ENCODE data around the gene UBB. TPM values are rescaled to one million over a fixed set of nuclear protein-coding genes. Genes with fewer than 3 reads are reported as not detected.

Gene UBB
- total RNA-seq, 1 donor = 1,199 TPM

DNA sequence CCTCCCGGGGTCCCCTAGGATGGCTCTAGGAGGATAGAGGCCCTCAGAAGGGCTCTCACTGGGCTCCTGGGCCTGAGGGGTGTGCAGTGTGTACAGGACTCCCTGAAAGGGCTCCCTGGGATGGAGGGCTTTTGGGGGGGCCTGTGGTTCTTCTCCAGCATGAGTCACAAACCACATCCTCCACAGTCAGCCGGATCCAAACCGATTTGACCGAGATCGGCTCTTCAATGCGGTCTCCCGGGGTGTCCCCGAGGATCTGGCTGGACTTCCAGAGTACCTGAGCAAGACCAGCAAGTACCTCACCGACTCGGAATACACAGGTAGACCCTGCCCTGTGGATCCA lies 39.0 kb downstream of the UBB start:
- peaks cover 43% of the 10 kb centered on the region for H3K4me1 ChIP-seq (ENCODE audit: insufficient read depth, low read length)

DNA sequence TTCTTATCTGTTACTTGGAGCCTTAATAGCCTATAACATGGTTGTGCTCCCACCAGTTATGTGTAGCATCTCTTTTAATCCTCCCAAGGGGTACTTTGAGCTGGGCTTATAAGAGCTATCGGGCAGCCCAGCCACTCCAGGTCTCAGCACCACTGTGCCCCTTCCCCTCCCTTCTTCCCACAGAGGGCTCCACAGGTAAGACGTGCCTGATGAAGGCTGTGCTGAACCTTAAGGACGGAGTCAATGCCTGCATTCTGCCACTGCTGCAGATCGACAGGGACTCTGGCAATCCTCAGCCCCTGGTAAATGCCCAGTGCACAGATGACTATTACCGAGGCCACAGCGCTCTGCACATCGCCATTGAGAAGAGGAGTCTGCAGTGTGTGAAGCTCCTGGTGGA lies 41.5 kb downstream of the UBB start:
- TF ChIP-seq, protein P1, sequence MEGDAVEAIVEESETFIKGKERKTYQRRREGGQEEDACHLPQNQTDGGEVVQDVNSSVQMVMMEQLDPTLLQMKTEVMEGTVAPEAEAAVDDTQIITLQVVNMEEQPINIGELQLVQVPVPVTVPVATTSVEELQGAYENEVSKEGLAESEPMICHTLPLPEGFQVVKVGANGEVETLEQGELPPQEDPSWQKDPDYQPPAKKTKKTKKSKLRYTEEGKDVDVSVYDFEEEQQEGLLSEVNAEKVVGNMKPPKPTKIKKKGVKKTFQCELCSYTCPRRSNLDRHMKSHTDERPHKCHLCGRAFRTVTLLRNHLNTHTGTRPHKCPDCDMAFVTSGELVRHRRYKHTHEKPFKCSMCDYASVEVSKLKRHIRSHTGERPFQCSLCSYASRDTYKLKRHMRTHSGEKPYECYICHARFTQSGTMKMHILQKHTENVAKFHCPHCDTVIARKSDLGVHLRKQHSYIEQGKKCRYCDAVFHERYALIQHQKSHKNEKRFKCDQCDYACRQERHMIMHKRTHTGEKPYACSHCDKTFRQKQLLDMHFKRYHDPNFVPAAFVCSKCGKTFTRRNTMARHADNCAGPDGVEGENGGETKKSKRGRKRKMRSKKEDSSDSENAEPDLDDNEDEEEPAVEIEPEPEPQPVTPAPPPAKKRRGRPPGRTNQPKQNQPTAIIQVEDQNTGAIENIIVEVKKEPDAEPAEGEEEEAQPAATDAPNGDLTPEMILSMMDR (IDR thresholded peaks at IDR 0.05; ENCODE audit: extremely low read depth, low read depth, low read length) = no peak
- H3K4me1 ChIP-seq (ENCODE audit: insufficient read depth, low read length) = peaks cover 36% of the 10 kb centered on the region

More for the DNA sequence above, 39.0 kb downstream of the UBB start:
- Histone ChIP-seq H3K9me3 (ENCODE audit: low read depth, low read length) (no peaks in the 10 kb centered on the region), H3K4me3 (ENCODE audit: insufficient read depth, low read length) (peak overlapping the region; percentile 58), H3K36me3 (ENCODE audit: insufficient read depth, low read length) (peaks cover 37% of the 10 kb centered on the region), H4K20me1 (ENCODE audit: insufficient read depth, low read length) (peaks cover 3% of the 10 kb centered on the region), H2AFZ (ENCODE audit: low read length) (no peak overlapping the region), H3K79me2 (ENCODE audit: insufficient read depth, low read length) (peaks cover 46% of the 10 kb centered on the region), H3K27me3 (ENCODE audit: insufficient read depth, low read length) (no peaks in the 10 kb centered on the region), H3K27ac (ENCODE audit: low read depth, low read length) (peak overlapping the region; percentile 94), H3K4me2 (ENCODE audit: insufficient read depth, low read length) (peak overlapping the region; percentile 76)
- TF ChIP-seq, protein P1 (IDR thresholded peaks at IDR 0.05; ENCODE audit: extremely low read depth, low read depth, low read length) = no peak
- peak; percentile 90 for DNase-seq (ENCODE audit: insufficient read length, low spot score, missing footprints)

DNA sequence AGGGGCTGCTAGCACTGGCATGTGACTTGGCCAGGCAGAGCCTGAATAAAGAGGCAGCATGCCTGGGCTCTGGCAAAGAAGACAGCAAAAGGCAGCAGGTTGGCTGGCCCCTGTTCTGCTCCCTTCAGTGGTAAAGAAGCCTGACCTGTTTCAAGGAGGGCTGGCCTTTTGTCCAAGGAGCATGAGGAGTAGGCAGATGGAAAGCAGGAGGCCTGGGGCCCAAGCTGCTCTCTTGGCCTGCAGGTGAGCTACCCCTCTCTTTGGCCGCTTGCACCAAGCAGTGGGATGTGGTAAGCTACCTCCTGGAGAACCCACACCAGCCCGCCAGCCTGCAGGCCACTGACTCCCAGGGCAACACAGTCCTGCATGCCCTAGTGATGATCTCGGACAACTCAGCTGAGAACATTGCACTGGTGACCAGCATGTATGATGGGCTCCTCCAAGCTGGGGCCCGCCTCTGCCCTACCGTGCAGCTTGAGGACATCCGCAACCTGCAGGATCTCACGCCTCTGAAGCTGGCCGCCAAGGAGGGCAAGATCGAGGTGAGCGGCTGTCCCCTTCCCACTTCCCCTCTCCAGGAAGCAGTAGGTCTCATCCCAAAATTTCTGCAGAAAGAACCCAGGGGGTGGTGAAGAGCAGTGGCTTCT lies 42.5 kb downstream of the UBB start:
- peaks cover 3% of the 10 kb centered on the region for H4K20me1 ChIP-seq (ENCODE audit: insufficient read depth, low read length)
- H3K27me3 ChIP-seq (ENCODE audit: insufficient read depth, low read length) = no peaks in the 10 kb centered on the region
- DNase-seq (ENCODE audit: insufficient read length, low spot score, missing footprints) = no peak
- H3K9me3 ChIP-seq (ENCODE audit: low read depth, low read length) = no peaks in the 10 kb centered on the region
- TF ChIP-seq, protein P1 (IDR thresholded peaks at IDR 0.05; ENCODE audit: extremely low read depth, low read depth, low read length) = no peak
- no peak overlapping the region for H3K4me3 ChIP-seq (ENCODE audit: insufficient read depth, low read length)
- no peak overlapping the region for H3K27ac ChIP-seq (ENCODE audit: low read depth, low read length)
- H3K4me1 ChIP-seq (ENCODE audit: insufficient read depth, low read length) = peaks cover 27% of the 10 kb centered on the region
- H2AFZ ChIP-seq (ENCODE audit: low read length) = no peak overlapping the region
- H3K36me3 ChIP-seq (ENCODE audit: insufficient read depth, low read length) = peaks cover 56% of the 10 kb centered on the region
- H3K4me2 ChIP-seq (ENCODE audit: insufficient read depth, low read length) = no peak overlapping the region
- peaks cover 19% of the 10 kb centered on the region for H3K79me2 ChIP-seq (ENCODE audit: insufficient read depth, low read length)

More for the DNA sequence above, 41.5 kb downstream of the UBB start:
- Histone ChIP-seq H3K9me3 (ENCODE audit: low read depth, low read length) (no peaks in the 10 kb centered on the region), H2AFZ (ENCODE audit: low read length) (no peak overlapping the region), H3K4me3 (ENCODE audit: insufficient read depth, low read length) (no peak overlapping the region), H3K4me2 (ENCODE audit: insufficient read depth, low read length) (no peak overlapping the region), H3K27me3 (ENCODE audit: insufficient read depth, low read length) (no peaks in the 10 kb centered on the region), H3K36me3 (ENCODE audit: insufficient read depth, low read length) (peaks cover 58% of the 10 kb centered on the region), H3K79me2 (ENCODE audit: insufficient read depth, low read length) (peaks cover 24% of the 10 kb centered on the region), H4K20me1 (ENCODE audit: insufficient read depth, low read length) (peaks cover 3% of the 10 kb centered on the region), H3K27ac (ENCODE audit: low read depth, low read length) (no peak overlapping the region)
- DNase-seq (ENCODE audit: insufficient read length, low spot score, missing footprints) = no peak

DNA sequence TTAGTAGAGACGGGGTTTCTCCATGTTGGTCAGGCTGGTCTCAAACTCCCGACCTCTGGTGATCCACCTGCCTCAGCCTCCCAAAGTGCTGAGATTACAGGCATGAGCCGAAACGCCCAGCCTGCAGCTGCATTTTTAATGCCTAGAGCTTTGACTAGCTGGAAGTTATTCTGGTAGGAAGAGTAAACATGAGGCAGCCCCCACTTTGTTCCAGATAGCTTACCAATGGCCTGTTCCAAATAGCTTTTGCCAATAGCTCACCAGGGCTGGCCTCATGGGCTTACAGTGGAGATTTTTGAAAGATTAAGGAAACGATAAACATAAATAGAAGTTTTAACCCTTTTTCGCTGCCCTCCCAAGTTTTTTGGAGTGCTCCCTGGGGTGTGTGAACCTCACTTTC lies 44.3 kb downstream of the UBB start:
- H3K4me1 ChIP-seq (ENCODE audit: insufficient read depth, low read length) = peaks cover 8% of the 10 kb centered on the region
- no peak overlapping the region for H3K27ac ChIP-seq (ENCODE audit: low read depth, low read length)
- H3K9me3 ChIP-seq (ENCODE audit: low read depth, low read length) = no peaks in the 10 kb centered on the region
- TF ChIP-seq, protein P1 (IDR thresholded peaks at IDR 0.05; ENCODE audit: extremely low read depth, low read depth, low read length) = no peak
- H3K4me3 ChIP-seq (ENCODE audit: insufficient read depth, low read length) = no peak overlapping the region
- no peak for DNase-seq (ENCODE audit: insufficient read length, low spot score, missing footprints)
- peaks cover 67% of the 10 kb centered on the region for H3K36me3 ChIP-seq (ENCODE audit: insufficient read depth, low read length)
- H2AFZ ChIP-seq (ENCODE audit: low read length) = no peak overlapping the region
- no peak overlapping the region for H3K4me2 ChIP-seq (ENCODE audit: insufficient read depth, low read length)
- H3K27me3 ChIP-seq (ENCODE audit: insufficient read depth, low read length) = no peaks in the 10 kb centered on the region
- peaks cover 19% of the 10 kb centered on the region for H3K79me2 ChIP-seq (ENCODE audit: insufficient read depth, low read length)
- H4K20me1 ChIP-seq (ENCODE audit: insufficient read depth, low read length) = no peaks in the 10 kb centered on the region

Data from osteoblast (primary cell).